Measurements from ENCODE around the gene TMEM63A.

DNA sequence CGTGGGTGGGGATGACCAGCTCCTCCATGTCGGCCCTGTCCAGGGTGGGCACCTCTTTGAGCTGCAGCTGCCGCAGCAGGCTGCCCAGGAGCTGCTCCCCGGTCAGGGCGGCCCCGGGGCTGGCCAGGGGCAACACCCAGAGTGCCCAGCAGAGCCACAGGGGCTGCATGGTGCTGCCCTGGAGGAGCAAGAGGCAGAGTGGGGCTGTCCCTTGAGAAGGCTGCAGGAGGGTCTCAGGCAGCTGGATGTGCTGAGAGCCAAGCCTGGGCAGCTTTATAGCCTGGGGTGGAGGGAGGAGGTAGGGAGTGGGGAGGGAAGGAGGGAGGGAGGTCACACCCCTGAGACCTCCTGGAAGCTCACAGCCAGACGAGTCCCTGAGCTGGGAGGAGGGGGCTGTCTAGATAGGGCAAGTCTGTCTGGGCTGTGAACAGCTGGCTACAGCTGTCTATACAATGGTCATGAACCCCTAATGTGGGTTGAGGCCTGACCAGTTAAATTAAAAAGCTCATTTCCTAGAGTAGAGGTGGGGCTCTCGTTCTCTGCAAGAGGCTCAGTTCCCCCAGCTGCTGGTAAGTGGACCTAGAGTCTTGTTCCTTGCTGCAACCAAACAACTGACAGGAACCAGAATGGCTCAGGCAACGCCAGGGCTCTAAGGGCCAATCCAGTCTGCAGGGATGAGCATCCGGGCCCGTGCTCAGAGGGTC is 6.9 kb upstream of the TMEM63A start, which contains the start of gene LEFTY1:
- TF ChIP-seq, protein P1, sequence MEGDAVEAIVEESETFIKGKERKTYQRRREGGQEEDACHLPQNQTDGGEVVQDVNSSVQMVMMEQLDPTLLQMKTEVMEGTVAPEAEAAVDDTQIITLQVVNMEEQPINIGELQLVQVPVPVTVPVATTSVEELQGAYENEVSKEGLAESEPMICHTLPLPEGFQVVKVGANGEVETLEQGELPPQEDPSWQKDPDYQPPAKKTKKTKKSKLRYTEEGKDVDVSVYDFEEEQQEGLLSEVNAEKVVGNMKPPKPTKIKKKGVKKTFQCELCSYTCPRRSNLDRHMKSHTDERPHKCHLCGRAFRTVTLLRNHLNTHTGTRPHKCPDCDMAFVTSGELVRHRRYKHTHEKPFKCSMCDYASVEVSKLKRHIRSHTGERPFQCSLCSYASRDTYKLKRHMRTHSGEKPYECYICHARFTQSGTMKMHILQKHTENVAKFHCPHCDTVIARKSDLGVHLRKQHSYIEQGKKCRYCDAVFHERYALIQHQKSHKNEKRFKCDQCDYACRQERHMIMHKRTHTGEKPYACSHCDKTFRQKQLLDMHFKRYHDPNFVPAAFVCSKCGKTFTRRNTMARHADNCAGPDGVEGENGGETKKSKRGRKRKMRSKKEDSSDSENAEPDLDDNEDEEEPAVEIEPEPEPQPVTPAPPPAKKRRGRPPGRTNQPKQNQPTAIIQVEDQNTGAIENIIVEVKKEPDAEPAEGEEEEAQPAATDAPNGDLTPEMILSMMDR (IDR thresholded peaks at IDR 0.05), result no peak
- TF ChIP-seq SREBF2 (IDR thresholded peaks at IDR 0.05) (no peak), JUN (IDR thresholded peaks at IDR 0.05) (no peak), EP300 (IDR thresholded peaks at IDR 0.05) (no peak), FOSL2 (IDR thresholded peaks at IDR 0.05) (no peak), FOSL2 (CRISPR knock-in tag; IDR thresholded peaks at IDR 0.05) (no peak), RCOR1 (IDR thresholded peaks at IDR 0.05; ENCODE audit: low read depth, low read length) (no peak), EHF (CRISPR knock-in tag; IDR thresholded peaks at IDR 0.05) (no peak)
- TF ChIP-seq, protein P2, sequence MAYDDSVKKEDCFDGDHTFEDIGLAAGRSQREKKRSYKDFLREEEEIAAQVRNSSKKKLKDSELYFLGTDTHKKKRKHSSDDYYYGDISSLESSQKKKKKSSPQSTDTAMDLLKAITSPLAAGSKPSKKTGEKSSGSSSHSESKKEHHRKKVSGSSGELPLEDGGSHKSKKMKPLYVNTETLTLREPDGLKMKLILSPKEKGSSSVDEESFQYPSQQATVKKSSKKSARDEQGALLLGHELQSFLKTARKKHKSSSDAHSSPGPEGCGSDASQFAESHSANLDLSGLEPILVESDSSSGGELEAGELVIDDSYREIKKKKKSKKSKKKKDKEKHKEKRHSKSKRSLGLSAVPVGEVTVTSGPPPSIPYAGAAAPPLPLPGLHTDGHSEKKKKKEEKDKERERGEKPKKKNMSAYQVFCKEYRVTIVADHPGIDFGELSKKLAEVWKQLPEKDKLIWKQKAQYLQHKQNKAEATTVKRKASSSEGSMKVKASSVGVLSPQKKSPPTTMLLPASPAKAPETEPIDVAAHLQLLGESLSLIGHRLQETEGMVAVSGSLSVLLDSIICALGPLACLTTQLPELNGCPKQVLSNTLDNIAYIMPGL (CRISPR knock-in tag; IDR thresholded peaks at IDR 0.05; ENCODE audit: borderline replicate concordance), result no peak
